Measurements from ENCODE around the gene VPREB1. TPM values are rescaled to one million over a fixed set of nuclear protein-coding genes. Genes with fewer than 3 reads are reported as not detected.
"Not testable (repeated sequence)": the region's sequence is repeated elsewhere in the genome, so short reads cannot be mapped to it uniquely, and the experiment has no call there.

The VPREB1 gene
- total RNA-seq, 6 experiments from 2014 or later, result not detected

DNA sequence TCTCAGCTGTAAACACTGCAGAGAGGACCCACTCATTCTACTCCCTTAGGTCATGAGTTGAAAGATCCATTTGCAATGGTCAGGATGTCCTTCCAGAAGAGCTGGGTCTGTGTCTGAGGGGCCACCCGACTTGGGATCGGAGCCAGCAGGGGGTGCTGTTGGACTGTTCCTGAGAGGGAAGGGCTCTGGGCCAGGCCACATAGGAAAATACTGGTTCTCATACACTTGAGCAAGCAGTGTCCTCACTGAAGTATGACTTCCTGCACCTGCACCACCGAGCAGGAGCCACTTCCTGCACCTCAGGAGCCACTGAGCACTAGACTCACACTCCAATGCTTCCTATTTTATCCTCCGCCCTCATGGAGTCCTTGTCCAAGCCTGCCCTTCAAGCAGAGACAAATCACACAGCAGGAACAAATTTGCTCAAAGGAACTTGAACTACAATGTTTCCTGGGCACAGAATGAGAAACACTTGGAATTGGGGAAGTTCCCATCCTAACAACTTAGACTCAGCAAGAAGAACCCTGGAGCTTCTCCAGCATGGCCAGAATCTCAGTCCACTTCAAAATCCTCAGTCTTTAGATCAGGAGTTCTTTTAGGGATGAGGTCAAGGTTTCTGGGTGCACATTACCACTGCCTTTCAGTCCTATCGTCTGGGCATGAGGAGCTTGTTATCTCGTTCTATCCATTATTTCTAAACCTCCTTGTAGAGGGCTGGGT lies 36.6 kb upstream of the VPREB1 start:
- Histone ChIP-seq H3K27ac (no peak overlapping the region), H3K4me3 (no peak overlapping the region), H3K4me1 (no peaks in the 10 kb centered on the region), H3K9me3 (no peaks in the 10 kb centered on the region), H3K27me3 (no peaks in the 10 kb centered on the region), H3K36me3 (no peaks in the 10 kb centered on the region)
- ATAC-seq, result peak; percentile 66 to 94 (median 93)
- WGBS (ENCODE audit: insufficient coverage, low coverage, low lambda C conversion rate, missing lambda C conversion rate), result 17% methylated on average over 2 of the region's 6 CpGs
- TF ChIP-seq, protein P1, sequence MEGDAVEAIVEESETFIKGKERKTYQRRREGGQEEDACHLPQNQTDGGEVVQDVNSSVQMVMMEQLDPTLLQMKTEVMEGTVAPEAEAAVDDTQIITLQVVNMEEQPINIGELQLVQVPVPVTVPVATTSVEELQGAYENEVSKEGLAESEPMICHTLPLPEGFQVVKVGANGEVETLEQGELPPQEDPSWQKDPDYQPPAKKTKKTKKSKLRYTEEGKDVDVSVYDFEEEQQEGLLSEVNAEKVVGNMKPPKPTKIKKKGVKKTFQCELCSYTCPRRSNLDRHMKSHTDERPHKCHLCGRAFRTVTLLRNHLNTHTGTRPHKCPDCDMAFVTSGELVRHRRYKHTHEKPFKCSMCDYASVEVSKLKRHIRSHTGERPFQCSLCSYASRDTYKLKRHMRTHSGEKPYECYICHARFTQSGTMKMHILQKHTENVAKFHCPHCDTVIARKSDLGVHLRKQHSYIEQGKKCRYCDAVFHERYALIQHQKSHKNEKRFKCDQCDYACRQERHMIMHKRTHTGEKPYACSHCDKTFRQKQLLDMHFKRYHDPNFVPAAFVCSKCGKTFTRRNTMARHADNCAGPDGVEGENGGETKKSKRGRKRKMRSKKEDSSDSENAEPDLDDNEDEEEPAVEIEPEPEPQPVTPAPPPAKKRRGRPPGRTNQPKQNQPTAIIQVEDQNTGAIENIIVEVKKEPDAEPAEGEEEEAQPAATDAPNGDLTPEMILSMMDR (IDR thresholded peaks at IDR 0.05), result peak; percentile 61 to 69 (median 65)
- TF ChIP-seq POLR2A (IDR thresholded peaks at IDR 0.05), result no peak
- intact Hi-C loops (cut with DNase I), result loop anchor here in 1 of 2 donors (10.0 kb wide), 1 partner anchor 117 kb away; no protein-coding TSS in a partner anchor
- DNase-seq, result peak in 2 of 3 donors; percentile 68 to 73

GRCh38 chr22:22208652-22209051 lies 35.9 kb upstream of the VPREB1 start:
- no peak for DNase-seq
- 52% methylated on average over 2 of the region's 2 CpGs for WGBS (ENCODE audit: insufficient coverage, low coverage, low lambda C conversion rate, missing lambda C conversion rate)
- no peak overlapping the region for H3K4me3 ChIP-seq
- H3K36me3 ChIP-seq, result no peaks in the 10 kb centered on the region
- no peak for ATAC-seq
- no peak overlapping the region for H3K27ac ChIP-seq
- intact Hi-C loops (cut with DNase I), result loop anchor here in 1 of 2 donors (10.0 kb wide), 1 partner anchor 116 kb away; no protein-coding TSS in a partner anchor
- H3K9me3 ChIP-seq, result no peaks in the 10 kb centered on the region
- TF ChIP-seq, protein P1 (IDR thresholded peaks at IDR 0.05), result no peak
- TF ChIP-seq POLR2A (IDR thresholded peaks at IDR 0.05), result no peak
- H3K27me3 ChIP-seq, result no peaks in the 10 kb centered on the region
- no peaks in the 10 kb centered on the region for H3K4me1 ChIP-seq

DNA sequence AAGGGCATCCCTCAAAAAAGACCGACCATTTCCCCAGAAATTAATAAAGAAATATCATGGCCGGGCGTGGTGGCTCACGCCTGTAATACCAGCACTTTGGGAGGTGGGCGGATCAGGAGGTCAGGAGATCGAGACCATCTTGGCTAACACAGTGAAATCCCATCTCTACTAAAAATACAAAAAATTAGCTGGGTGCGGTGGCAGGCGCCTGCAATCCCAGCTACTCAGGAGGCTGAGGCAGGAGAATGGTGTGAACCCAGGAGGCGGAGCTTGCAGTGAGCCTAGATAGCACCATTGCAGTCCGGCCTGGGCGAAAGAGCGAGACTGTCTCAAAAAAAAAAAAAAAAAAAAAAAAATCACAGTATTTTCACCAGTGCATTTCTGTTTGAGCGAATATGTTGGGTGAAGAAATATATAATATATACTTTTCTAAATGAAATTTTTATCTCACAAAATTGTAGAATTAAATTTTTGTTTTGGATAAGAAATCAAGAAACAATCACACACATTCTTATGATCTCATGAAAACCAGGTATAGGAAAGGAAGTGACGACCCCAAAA lies 35.4 kb upstream of the VPREB1 start:
- H3K4me1 ChIP-seq, H3K9me3 ChIP-seq, H3K36me3 ChIP-seq, H3K27me3 ChIP-seq, DNase-seq, H3K4me3 ChIP-seq, H3K27ac ChIP-seq, ATAC-seq: not testable (repeated sequence)
- 61% methylated on average over 12 of the region's 14 CpGs for WGBS (ENCODE audit: insufficient coverage, low coverage, low lambda C conversion rate, missing lambda C conversion rate)
- intact Hi-C loops (cut with DNase I), result loop anchor here in 1 of 2 donors (10.0 kb wide), 1 partner anchor 116 kb away; no protein-coding TSS in a partner anchor

DNA sequence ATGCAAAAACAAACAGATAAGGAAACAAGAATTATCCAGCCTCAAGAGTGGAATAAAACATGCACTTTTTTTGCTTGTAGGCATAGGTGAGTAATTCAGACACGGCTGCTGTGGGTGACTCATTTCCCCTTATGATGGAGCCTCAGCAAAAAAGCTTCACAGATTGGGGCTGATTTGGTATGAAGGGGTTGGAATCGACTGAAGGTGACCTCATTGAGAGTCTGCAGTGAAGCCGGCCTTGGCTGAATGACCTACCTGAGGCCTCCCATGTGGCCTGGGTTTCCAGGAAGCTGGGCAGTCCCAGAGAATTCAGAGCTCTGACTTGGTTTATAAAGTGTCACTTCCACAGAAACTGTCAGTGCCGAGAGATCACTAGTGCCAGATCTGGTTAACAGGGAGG lies 34.2 kb upstream of the VPREB1 start:
- no peak overlapping the region for H3K4me3 ChIP-seq
- no peak for ATAC-seq
- no peaks in the 10 kb centered on the region for H3K27me3 ChIP-seq
- no peaks in the 10 kb centered on the region for H3K36me3 ChIP-seq
- DNase-seq, result no peak
- no peak for TF ChIP-seq POLR2A (IDR thresholded peaks at IDR 0.05)
- TF ChIP-seq, protein P1 (IDR thresholded peaks at IDR 0.05), result no peak
- H3K27ac ChIP-seq, result no peak overlapping the region
- WGBS (ENCODE audit: insufficient coverage, low coverage, low lambda C conversion rate, missing lambda C conversion rate), result 48% methylated on average over 4 of the region's 4 CpGs
- intact Hi-C loops (cut with DNase I), result no loop called here
- H3K9me3 ChIP-seq, result no peaks in the 10 kb centered on the region
- no peaks in the 10 kb centered on the region for H3K4me1 ChIP-seq

All from right lobe of liver (tissue), 6 donors.